Measurements from ENCODE around the gene FLACC1.
"Not testable (repeated sequence)": the region's sequence is repeated elsewhere in the genome, so short reads cannot be mapped to it uniquely, and the experiment has no call there.

The FLACC1 gene

DNA sequence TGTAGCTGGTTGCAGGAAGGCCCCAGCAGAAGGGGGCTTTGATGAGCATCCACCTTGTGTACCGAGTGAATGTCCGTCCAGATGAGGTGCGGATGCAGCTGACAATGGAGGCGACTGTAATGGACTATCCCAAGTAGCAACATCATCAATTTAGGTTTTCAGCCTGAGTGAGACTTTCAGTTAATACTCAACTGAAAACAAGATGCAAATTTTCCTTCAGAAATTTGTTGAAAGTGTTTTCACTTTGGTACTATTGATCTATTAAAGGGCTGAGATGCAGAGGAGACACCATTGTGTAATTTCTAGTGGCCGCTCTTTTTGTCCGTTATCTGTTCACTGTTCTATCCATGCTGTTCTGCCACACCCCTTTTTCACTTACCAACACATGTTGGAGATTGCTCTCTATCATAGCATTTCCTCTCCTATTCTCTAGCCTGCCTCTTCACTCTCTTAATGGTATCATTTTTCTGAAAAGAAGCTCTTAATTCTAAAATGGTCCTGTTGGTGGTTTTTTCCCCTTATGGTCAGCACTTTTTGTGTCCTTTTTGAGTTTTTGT lies 108.8 kb downstream of the FLACC1 start:
- DNase-seq = no peak

DNA sequence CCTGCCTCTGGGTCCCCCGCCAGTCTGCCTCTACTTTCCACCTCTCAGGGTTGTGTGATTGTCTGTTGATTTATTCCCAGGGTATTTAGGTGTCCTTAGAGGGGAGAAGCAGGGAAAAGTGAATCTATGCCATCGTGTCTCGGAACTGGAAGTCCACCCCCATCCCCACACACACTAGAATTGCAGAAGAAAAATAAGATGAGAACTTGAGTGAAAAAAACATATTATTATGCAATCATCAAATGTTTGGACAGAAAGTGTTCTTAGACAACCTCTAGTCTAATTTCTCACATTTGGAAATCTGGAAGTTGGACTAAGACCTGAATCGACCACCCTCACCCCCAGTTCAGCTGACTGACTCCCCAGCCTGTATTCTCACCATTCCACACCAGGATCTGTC lies 110.9 kb downstream of the FLACC1 start:
- no peak for DNase-seq

DNA sequence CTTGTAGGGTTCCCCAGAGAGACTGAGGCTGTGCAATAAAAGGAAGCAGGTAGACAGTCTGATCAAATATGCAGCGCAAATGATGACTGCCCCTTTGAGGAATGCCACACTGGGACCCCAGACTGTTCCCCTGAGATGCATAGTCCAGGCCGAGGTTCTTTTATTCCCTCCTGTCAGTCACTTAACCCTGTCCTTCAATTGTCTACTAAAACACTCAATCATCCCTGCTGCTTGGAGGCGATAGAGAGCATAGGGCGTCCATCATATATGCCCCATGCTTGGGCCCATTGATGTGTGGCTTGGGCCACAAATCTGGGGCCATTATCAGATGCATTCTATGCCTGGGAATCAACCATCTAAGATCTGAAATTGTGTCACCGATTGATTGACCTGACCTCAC lies 112.3 kb downstream of the FLACC1 start:
- DNase-seq = no peak

DNA sequence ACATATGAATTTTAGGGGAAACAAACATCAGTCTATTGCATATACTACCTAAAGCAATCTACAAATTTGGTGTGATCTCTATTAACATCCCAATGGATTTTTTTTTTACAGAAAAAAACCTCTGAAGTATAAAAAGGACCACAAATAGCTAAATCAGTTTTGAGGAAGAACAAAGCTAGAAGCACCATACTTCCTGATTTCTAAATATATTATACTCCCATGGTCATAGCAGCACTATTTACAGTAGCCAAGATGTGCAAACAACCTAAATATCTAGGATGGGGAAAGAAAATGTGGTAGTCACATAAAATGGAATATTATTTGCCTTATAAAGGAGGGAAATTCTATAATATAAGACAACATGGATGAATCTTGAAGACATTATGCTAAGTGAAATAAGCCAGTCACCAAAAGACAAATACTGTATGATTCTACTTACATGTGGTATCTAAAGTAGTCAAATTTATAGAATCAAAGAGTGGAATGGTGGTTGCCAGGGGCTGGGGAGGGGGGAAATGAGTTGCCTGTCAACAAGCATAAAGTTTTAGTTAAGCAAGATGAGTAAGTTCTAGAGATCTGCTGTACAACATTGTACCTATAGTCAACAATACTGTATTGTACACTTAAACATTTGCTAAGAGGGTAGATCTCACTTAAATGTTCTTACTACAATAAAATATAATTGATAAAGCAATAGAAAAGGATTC lies 114.4 kb downstream of the FLACC1 start:
- DNase-seq = no peak

DNA sequence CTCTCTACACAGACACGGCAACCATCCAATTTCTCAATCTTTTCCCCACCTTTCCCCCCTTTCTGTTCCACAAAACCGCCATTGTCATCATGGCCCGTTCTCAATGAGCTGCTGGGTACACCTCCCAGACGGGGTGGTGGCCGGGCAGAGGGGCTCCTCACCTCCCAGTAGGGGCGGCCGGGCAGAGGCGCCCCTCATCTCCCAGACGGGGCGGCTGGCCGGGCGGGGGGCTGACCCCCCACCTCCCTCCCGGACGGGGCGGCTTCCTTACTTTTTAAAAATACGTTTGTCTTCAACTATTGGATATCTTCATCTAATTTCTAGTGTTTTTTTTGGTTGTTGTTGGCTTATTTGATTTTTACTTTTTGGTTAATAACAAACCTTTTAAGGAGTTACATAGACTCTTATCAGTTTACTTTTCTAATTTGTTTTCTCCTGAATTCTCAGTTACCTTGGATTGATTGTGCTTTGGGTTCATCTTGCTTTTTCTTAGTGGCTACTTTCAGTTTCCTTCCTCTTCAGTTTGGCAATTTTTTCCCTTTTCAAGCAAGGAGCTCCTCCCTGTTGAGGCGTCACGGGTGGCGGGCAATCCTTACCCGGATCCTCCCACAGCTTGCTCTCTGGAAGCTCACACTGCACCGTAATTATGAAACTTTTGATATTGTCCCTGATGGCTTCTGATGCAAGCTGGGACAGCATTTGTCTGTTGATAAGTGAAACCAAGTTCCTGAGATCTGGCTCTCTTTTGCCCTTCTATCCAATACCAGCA lies 117.8 kb downstream of the FLACC1 start:
- DNase-seq = not testable (repeated sequence)

All from stimulated activated CD8-positive, alpha-beta memory T cell treated with anti-CD3 and anti-CD28 coated beads, Interleukin-4, amount 100 ng/mL, for 48 hours (primary cell).